HTERT RPE-1 (cell line): ENCODE data around the gene TUBB.
"Not testable (repeated sequence)": the region's sequence is repeated elsewhere in the genome, so short reads cannot be mapped to it uniquely, and the experiment has no call there.

Experiments
- in situ Hi-C: fragments of 300-500 bp; cut with MboI; formaldehyde crosslinking; loops from 4 replicates; pipeline ENCODE4 v1.14.3; 2020; ENCODE audit warnings: low sequenced_read_pairs

The TUBB gene

DNA sequence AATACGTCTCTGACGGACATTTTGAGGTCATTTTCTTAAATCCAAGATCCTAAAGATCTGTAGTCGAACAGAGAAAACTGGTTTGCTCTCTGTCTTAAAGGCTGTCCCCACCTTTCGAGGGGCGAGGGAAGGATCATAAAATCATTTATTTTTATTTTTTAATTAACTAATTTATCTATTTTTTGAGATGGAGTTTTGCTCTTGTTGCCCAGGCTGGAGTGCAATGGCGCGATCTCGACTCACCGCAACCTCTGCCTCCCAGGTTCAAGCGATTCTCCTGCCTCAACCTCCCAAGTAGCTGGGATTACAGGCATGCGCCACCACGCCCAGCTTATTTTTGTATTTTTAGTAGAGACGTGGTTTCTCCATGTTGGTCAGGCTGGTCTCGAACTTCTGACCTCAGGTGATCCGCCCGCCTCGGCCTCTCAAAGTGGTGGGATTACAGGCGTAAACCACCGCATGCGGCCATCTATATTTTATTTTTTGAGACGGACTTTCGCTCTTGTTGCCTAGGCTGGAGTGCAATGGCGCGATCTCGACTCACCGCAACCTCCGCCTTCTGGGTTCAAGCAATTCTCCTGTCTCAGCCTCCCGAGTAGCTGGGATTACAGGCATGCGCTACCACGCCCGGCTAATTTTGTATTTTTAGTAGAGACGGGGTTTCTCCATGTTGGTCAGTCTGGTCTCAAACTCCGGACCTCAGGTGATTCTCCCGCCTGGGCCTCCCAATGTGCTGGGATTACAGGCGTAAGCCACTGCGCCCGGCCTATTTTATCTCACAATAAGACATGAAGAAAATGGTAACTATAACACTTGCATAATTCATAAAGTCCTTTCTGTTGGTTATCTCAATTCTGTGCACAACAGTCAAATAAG, 2.1 kb upstream of the TUBB start:
- in situ Hi-C loops = not testable (repeated sequence)

DNA sequence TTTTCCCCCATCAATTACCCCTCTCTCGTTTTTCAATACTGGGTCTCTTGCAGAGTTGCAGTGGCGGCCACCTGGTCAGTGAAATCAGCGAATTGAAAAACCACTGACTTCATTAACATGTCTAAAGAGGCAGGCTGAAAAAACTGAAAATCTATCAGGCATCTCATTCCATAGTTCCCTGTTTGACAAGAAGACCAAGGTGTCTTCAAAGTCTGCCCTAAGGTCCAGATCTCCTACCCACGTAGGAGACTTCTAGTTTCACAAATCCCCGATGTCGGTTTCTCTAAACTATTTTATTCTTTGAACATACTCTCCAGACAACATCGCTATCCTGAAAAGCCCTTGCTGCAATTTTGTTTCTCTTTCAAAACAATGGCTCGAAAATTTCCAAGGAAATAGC, 796 bp upstream of the TUBB start:
- in situ Hi-C loops = no loop called here

DNA sequence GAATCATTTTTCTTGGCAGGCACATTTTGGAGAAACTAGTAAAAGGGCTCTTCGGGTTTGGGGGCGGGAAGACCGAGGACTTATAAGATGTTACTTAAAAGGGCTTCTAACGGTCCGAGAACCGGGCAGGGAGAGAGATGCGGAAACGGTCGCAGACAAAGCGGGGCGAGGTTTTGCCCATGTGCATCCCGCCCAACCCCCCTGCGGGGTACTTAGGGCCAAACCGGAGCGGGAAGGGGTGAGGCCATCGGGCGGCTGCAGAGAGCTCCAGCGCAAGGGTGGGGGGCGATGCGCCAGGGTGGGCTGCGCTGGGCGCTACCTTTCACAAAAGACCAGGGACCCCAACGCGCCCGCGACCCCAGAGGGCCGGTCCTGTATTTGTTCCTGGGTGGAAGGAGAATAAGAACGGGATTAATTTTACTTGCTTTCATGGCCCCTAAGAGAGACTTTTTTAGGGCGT, 616 bp downstream of the TUBB start:
- in situ Hi-C loops = no loop called here

DNA sequence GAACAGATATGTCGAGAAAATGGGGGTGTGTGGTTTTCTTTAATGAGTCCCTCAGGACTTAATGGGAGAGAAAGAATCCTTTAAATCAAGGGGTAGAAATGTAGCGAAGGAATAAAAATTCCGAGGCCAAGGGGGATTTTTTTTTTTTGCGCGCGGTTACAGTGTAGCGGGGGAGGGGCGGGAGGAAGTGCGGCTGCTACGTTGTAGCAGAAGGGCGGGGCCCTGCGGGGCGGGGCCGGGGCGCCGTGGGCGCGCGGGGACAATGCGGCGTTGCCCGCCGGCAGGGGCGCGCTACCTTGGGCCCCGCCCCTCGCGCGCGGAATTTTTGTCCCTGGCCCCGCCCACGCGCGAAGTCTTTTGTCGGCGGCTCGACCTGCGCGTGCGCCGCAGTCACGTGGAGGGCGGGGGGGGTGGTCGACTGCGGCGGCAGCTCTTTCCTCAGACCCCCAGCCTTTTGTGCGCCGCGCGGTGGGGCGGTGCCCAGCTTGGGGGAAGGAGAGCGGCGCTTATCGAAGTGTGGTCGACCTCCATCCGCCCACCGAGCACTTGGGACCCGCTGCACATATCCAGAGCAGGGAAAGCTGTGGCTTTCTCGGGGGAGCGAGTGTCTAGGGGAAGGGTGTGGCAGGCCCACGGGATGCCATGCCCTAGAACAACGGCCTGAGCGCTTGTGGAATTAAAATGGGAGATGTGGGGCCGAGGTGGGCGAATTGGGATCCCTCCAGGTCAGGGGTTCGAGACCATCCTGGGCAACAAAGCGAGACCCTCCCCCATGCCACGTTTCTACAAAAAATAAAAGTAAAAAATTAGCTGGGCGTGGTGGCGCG, 1.3 kb downstream of the TUBB start:
- in situ Hi-C loops = no loop called here

DNA sequence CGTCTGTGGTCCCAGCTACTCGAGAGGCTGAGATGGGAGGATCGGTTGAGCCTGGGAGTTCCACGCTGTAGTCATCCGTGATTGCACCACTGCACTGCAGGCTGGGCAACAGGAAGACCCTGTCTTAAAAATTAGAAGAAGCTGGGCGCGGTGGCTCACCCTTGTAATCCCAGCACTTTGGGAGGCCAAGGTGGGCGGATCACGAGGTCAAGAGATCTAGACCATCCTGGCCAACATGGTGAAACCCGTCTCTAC, 1.8 kb downstream of the TUBB start:
- in situ Hi-C loops = not testable (repeated sequence)

DNA sequence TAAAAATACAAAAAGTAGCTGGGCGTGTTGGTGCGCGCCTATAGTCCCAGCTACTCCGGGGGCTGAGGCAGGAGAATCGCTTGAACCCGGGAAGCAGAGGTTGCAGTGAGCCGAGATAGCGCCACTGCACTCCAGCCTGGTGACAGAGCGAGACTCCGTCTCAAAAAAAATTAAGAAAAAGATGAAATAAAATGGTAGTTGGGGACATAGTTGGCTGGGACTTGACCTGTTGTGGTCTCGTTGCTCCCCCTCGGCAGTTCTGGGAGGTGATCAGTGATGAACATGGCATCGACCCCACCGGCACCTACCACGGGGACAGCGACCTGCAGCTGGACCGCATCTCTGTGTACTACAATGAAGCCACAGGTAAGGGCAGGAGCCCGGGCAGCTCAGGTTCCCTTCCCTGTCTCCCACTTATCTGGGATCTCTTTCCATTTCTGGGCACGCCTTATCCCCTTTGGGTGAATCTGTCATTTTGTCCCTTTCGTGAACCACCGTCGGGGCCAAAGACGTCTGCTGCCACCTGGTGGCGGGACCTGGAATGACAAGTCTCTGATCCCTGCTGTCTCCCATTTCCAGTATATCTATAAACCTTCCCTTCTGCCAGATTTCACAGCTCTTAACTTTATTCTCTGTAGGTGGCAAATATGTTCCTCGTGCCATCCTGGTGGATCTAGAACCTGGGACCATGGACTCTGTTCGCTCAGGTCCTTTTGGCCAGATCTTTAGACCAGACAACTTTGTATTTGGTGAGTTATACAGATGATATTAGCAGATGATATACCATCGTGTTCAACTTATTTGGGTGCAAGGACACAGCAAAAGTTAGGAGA, 2.3 kb downstream of the TUBB start:
- in situ Hi-C loops = no loop called here

DNA sequence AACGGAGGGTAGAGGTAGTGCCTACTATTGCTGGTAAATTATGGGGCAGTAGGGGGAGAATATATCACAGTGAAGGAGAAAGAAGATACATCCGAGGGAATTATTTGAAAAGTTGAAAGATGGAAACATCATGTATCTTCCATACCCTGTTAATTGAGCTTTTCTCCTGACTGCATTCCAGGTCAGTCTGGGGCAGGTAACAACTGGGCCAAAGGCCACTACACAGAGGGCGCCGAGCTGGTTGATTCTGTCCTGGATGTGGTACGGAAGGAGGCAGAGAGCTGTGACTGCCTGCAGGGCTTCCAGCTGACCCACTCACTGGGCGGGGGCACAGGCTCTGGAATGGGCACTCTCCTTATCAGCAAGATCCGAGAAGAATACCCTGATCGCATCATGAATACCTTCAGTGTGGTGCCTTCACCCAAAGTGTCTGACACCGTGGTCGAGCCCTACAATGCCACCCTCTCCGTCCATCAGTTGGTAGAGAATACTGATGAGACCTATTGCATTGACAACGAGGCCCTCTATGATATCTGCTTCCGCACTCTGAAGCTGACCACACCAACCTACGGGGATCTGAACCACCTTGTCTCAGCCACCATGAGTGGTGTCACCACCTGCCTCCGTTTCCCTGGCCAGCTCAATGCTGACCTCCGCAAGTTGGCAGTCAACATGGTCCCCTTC, 3.1 kb downstream of the TUBB start:
- in situ Hi-C loops = not testable (repeated sequence)

DNA sequence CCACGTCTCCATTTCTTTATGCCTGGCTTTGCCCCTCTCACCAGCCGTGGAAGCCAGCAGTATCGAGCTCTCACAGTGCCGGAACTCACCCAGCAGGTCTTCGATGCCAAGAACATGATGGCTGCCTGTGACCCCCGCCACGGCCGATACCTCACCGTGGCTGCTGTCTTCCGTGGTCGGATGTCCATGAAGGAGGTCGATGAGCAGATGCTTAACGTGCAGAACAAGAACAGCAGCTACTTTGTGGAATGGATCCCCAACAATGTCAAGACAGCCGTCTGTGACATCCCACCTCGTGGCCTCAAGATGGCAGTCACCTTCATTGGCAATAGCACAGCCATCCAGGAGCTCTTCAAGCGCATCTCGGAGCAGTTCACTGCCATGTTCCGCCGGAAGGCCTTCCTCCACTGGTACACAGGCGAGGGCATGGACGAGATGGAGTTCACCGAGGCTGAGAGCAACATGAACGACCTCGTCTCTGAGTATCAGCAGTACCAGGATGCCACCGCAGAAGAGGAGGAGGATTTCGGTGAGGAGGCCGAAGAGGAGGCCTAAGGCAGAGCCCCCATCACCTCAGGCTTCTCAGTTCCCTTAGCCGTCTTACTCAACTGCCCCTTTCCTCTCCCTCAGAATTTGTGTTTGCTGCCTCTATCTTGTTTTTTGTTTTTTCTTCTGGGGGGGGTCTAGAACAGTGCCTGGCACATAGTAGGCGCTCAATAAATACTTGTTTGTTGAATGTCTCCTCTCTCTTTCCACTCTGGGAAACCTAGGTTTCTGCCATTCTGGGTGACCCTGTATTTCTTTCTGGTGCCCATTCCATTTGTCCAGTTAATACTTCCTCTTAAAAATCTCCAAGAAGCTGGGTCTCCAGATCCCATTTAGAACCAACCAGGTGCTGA, 3.9 kb downstream of the TUBB start:
- in situ Hi-C loops = not testable (repeated sequence)

DNA sequence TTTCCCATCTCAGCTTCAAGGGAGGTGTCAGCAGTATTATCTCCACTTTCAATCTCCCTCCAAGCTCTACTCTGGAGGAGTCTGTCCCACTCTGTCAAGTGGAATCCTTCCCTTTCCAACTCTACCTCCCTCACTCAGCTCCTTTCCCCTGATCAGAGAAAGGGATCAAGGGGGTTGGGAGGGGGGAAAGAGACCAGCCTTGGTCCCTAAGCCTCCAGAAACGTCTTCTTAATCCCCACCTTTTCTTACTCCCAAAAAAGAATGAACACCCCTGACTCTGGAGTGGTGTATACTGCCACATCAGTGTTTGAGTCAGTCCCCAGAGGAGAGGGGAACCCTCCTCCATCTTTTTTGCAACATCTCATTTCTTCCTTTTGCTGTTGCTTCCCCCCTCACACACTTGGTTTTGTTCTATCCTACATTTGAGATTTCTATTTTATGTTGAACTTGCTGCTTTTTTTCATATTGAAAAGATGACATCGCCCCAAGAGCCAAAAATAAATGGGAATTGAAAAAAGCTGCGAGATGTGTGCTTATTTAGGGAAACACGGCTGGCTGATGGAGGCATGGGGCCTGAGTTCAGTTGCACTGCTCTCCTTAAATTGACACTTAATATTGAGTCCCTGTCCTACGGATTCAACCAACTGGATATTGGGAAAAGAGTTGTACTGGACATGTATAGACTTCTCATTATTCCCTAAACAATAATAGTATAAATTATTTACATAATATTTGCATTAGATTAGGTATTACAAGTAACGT, 4.9 kb downstream of the TUBB start:
- in situ Hi-C loops = no loop called here

DNA sequence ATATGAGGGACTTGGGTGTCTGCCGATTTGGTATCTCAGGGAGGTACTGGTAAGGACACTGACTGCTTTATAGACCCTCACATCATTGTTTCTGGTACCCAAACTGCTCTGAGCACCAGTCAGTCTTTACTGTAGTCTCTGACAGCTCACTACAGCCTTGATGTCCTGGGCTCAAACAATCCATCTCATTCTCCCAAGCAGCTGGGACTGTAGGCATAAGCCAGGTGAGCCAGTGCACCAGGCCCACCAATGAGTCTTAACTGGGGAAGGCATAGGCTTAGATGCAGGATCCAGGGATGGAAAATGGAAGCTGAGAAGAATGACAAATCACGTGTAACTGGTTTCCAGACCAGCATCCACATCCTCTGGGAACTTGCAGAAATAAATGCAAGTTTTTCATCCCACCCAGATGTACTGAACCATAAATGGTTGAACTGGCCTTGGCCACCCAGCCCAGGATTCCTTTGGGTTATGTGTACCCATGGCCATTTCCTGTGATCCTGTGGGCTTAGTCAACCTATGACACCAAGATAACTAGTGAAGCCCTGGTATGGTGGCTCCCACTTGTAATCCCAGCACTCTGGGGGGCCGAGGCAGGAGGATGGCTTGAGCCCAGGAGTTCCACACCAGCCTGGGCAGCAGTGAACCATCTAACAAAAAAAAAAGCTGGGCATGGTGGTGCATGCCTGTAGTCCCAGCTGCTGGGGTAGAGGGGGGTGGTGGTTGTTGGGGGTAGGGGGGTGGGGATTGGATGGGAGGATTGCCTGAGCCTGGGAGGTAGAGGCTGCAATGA, 5.8 kb downstream of the TUBB start:
- in situ Hi-C loops = no loop called here

DNA sequence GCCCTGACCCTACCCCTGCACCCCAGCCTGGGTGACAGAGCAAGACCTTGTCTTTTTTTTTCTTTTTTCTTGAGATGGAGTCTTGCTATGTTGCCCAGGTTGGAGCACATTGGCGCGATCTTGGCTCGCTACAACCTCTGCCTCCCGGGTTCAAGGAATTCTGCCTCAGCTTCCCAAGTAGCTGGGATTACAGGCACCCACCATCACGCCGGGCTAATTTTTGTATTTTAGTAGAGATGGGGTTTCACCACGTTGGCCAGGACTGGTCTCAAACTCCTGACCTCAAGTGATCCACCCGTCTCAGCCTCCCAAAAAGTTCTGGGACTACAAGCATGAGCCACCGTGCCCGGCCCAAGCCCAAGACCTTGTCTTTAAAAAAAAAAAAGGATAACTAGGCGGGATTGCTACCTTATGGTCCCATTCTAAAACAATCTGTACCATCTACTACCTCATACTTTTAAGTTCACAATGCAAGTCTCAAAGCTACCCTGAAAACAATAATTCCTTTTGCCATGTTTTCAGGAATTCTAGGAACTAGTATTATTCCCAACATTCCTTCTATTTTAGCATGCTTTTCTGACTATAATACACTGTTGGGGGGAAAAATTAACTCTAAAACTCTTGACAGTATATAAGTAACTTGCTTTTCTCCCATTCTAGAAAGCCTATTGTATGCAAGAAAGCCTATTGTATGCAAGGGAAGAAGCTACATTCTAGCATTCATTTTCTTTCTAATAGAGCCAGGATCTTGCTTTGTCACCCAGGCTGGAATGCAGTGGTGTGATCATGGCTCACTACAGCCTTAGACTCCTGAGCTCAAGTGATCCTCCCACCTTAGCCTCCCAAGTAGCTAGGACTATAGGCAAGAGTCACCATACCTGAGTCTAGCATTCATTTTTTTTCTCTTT, 6.6 kb downstream of the TUBB start:
- in situ Hi-C loops = no loop called here

DNA sequence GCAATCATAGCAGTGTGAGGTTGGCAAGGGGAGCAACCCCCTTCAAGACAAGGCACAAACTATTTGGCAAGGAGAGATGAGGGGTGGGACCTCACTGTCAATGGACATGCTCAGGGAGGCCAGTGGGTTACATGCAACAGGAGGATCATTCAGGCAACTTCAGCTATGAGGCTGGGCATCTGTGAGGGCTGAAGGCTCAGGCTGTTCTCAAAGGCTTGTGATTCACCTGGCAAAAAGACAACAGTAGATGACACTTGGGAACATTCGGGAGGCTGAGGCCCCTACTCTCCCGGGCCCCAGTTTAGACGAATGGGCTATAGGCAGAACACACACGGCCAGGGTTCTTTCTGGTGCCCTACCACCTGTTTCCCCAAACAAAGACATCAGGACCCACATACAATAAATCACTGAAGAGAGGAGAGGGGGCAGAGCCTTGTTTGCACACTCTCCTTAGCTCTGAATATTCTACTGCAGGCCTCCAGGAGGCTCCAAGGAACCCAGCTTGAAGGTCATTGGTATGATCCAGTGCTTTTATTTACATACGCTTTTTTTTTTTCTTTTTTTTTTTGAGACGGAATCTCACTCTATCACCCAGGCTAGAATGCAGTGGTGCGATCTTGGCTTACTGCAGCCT, 7.9 kb downstream of the TUBB start:
- in situ Hi-C loops = no loop called here

DNA sequence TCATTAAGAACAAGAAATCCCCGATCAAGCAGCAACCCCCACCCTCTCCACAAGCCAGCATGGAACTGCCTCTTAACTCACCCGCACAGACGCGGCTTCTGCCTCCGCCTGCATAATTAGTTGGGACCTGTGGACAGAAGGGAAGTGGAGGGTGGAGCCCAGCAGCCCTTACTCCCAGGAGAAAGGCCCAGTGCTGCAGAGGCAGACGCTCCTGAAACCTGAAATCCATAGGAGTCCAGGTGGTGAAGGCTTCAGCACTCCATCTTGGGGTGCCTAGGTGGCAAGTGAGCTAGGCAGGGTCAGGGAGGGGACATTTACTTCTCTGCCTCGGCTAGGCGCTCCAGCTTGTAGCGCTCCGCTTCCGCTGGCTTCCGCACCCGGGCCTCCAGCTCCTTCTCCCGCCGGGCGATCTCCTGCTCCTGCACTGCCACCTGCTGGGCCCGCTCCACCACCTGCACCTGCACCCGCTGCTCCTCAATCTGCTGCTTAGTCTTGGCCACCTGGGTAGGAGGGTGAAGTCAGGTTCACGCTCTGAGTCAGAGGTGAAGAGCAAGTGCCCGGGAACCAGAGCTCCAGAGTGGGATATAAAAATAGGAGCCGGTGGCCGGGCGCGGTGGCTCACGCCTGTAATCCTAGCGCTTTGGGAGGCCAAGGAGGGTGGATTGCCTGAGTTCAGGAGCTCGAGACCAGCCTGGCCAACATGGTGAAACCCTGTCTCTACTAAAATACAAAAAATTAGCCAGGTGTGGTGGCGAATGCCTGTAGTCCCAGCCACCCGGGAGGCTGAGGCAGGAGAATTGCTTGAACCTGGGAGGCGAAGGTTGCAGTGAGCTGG, 10.7 kb downstream of the TUBB start:
- in situ Hi-C loops = no loop called here

DNA sequence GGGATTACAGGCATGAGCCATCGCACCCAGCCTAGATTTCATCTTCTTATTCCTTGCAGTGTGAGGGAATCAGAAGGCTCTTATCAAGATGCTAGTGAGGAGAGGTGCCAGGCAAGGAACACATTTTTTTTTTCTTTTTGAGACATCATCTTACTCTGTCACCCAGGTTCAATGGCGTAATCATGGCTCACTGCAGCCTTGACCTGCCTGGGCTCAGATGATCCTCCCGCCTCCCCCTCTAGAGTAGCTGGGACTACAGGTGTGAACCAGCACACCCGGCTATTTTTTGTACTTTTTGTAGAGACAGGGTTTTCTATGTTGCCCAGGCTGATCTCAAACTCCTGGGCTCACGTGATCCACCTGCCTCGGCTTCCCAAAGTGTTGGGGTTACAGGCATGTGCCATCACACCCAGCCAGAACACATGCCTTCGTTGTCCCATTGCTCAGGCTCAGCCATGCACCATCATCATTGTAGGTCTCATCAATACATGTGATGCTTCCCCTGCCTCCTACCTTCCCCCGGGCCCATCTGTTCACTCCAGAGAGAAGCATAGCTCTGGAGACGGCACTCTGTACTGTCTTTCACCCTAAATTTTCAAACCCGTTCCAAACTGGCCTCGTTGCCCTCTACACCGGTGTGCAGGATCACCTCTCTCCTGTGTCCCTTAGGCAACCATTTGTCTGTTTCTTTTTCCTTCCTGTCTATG, 12.2 kb downstream of the TUBB start:
- in situ Hi-C loops = no loop called here

DNA sequence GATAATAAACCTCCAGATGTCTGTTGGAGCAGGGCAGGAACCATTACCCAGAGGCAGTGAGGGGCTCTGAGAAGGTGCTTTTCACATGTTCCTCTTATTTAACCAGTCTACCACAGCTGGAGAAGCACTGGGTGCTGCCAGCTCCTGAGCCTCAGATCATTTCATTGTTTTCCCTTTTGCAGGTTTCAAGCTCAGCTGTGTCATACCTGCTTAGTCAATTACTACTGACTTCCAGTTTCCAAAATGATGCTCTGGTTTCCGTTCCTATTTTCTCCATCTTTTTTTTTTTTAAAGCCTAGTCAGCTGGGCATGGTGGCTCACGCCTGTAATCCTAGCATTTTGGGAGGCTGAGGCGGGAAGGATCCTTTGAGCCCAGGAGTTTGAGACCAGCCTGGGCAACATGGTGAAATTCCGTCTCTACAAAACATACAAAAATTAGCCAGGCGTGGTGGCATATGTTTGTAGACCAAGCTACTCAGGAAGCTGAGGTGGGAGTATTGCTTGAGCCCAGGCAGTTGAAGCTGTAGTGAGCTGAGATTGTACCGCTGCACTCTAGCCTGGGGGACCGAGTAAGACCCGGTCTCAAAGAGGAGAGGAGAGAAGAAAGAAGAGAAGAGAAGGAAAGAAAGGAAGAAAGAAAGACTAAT, 15.6 kb downstream of the TUBB start:
- in situ Hi-C loops = no loop called here
